ENCODE results near the gene ITPR2. TPM values are rescaled to one million over a fixed set of nuclear protein-coding genes. Genes with fewer than 3 reads are reported as not detected.

ITPR2 gene
- total and polyA plus RNA-seq, 2 of the 13 experiments (the other 11 are each of a cell fraction or from before 2014, with no cell fraction given): 31.9 to 81.9 TPM

DNA sequence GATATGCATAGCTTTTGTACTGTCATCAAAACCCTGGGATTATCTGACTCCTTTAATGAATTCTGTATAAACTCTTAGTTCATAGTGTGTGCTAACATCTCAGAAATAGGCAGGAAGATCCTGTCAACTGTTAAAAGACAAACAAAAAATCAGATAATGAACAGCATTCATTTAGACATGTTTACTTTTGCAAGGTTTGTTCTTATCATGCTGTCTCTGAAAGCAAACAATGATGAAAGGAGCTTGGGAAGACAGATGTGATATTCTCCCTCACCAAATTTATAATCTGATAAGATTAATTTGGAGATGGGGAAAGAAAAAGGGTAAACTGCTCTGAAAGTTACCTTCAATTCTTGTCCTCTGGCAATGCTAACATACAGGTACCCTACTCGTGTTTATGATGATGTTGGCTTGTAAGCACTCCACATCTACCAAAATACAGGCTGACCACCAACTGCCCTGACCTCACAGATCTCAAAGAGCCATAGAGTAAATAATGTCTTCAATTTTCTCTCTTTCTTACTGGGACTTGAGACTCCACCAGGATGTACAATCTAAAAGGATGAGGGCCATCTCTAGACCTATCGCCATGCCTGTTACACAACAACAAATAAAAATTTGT is 403.8 kb downstream of the ITPR2 start (continued):
- peak; percentile 64; the same call in 1 of the 2 replicates for TF ChIP-seq TBX2 (CRISPR knock-in tag; IDR thresholded peaks at IDR 0.05; ENCODE audit: borderline replicate concordance)
- TF ChIP-seq, protein P1, sequence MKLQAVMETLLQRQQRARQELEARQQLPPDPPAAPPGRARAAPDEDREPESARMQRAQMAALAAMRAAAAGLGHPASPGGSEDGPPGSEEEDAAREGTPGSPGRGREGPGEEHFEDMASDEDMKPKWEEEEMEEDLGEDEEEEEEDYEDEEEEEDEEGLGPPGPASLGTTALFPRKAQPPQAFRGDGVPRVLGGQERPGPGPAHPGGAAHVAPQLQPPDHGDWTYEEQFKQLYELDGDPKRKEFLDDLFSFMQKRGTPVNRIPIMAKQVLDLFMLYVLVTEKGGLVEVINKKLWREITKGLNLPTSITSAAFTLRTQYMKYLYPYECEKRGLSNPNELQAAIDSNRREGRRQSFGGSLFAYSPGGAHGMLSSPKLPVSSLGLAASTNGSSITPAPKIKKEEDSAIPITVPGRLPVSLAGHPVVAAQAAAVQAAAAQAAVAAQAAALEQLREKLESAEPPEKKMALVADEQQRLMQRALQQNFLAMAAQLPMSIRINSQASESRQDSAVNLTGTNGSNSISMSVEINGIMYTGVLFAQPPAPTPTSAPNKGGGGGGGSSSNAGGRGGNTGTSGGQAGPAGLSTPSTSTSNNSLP (IDR thresholded peaks at IDR 0.05; ENCODE audit: low read depth, low read length): peak; percentile 61; the same call in 1 of the 2 replicates
- TF ChIP-seq ZSCAN9 (CRISPR knock-in tag; IDR thresholded peaks at IDR 0.05; ENCODE audit: borderline replicate concordance): no peak
- peak in 1 of 2 experiments; percentile 76; a peak in 2 of 4 replicates for TF ChIP-seq EP300 (IDR thresholded peaks at IDR 0.05; ENCODE audit: low read depth in 2 of 2, low read length in 2 of 2)
- peak; percentile 47; the same call in 1 of the 2 replicates for TF ChIP-seq EP300 (CRISPR knock-in tag; IDR thresholded peaks at IDR 0.05; ENCODE audit: borderline replicate concordance)
- TF ChIP-seq, protein P2, sequence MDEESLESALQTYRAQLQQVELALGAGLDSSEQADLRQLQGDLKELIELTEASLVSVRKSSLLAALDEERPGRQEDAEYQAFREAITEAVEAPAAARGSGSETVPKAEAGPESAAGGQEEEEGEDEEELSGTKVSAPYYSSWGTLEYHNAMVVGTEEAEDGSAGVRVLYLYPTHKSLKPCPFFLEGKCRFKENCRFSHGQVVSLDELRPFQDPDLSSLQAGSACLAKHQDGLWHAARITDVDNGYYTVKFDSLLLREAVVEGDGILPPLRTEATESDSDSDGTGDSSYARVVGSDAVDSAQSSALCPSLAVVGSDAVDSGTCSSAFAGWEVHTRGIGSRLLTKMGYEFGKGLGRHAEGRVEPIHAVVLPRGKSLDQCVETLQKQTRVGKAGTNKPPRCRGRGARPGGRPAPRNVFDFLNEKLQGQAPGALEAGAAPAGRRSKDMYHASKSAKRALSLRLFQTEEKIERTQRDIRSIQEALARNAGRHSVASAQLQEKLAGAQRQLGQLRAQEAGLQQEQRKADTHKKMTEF (CRISPR knock-in tag; IDR thresholded peaks at IDR 0.05): peak; percentile 78
- TF ChIP-seq, protein P3, sequence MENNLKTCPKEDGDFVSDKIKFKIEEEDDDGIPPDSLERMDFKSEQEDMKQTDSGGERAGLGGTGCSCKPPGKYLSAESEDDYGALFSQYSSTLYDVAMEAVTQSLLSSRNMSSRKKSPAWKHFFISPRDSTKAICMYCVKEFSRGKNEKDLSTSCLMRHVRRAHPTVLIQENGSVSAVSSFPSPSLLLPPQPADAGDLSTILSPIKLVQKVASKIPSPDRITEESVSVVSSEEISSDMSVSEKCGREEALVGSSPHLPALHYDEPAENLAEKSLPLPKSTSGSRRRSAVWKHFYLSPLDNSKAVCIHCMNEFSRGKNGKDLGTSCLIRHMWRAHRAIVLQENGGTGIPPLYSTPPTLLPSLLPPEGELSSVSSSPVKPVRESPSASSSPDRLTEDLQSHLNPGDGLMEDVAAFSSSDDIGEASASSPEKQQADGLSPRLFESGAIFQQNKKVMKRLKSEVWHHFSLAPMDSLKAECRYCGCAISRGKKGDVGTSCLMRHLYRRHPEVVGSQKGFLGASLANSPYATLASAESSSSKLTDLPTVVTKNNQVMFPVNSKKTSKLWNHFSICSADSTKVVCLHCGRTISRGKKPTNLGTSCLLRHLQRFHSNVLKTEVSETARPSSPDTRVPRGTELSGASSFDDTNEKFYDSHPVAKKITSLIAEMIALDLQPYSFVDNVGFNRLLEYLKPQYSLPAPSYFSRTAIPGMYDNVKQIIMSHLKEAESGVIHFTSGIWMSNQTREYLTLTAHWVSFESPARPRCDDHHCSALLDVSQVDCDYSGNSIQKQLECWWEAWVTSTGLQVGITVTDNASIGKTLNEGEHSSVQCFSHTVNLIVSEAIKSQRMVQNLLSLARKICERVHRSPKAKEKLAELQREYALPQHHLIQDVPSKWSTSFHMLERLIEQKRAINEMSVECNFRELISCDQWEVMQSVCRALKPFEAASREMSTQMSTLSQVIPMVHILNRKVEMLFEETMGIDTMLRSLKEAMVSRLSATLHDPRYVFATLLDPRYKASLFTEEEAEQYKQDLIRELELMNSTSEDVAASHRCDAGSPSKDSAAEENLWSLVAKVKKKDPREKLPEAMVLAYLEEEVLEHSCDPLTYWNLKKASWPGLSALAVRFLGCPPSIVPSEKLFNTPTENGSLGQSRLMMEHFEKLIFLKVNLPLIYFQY (CRISPR knock-in tag; IDR thresholded peaks at IDR 0.05; ENCODE audit: borderline replicate concordance): 0 out of 2 replicates have a peak, but pooled peaks have one; percentile 27
- peak; percentile 79 for TF ChIP-seq TCF7L2 (IDR thresholded peaks at IDR 0.05; ENCODE audit: low read depth, low read length)
- TF ChIP-seq, protein P4, sequence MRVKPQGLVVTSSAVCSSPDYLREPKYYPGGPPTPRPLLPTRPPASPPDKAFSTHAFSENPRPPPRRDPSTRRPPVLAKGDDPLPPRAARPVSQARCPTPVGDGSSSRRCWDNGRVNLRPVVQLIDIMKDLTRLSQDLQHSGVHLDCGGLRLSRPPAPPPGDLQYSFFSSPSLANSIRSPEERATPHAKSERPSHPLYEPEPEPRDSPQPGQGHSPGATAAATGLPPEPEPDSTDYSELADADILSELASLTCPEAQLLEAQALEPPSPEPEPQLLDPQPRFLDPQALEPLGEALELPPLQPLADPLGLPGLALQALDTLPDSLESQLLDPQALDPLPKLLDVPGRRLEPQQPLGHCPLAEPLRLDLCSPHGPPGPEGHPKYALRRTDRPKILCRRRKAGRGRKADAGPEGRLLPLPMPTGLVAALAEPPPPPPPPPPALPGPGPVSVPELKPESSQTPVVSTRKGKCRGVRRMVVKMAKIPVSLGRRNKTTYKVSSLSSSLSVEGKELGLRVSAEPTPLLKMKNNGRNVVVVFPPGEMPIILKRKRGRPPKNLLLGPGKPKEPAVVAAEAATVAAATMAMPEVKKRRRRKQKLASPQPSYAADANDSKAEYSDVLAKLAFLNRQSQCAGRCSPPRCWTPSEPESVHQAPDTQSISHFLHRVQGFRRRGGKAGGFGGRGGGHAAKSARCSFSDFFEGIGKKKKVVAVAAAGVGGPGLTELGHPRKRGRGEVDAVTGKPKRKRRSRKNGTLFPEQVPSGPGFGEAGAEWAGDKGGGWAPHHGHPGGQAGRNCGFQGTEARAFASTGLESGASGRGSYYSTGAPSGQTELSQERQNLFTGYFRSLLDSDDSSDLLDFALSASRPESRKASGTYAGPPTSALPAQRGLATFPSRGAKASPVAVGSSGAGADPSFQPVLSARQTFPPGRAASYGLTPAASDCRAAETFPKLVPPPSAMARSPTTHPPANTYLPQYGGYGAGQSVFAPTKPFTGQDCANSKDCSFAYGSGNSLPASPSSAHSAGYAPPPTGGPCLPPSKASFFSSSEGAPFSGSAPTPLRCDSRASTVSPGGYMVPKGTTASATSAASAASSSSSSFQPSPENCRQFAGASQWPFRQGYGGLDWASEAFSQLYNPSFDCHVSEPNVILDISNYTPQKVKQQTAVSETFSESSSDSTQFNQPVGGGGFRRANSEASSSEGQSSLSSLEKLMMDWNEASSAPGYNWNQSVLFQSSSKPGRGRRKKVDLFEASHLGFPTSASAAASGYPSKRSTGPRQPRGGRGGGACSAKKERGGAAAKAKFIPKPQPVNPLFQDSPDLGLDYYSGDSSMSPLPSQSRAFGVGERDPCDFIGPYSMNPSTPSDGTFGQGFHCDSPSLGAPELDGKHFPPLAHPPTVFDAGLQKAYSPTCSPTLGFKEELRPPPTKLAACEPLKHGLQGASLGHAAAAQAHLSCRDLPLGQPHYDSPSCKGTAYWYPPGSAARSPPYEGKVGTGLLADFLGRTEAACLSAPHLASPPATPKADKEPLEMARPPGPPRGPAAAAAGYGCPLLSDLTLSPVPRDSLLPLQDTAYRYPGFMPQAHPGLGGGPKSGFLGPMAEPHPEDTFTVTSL (CRISPR knock-in tag; IDR thresholded peaks at IDR 0.05; ENCODE audit: borderline replicate concordance): peak; percentile 35; the same call in 1 of the 2 replicates
- TF ChIP-seq SOX5 (CRISPR knock-in tag; IDR thresholded peaks at IDR 0.05; ENCODE audit: borderline replicate concordance): peak; percentile 86; the same call in 1 of the 2 replicates
- TF ChIP-seq SNAPC2 (CRISPR knock-in tag; IDR thresholded peaks at IDR 0.05): 0 out of 2 replicates have a peak, but pooled peaks have one; percentile 32
- no peak for TF ChIP-seq POLR2AphosphoS2 (IDR thresholded peaks at IDR 0.05; ENCODE audit: low read depth, low read length)
- no peak for TF ChIP-seq SUZ12 (IDR thresholded peaks at IDR 0.05; ENCODE audit: low read depth, low read length)
- TF ChIP-seq DPF2 (CRISPR knock-in tag; IDR thresholded peaks at IDR 0.05; ENCODE audit: borderline replicate concordance, low read depth): 0 out of 2 replicates have a peak, but pooled peaks have one; percentile 38
